PFSK-1 (cell line): Measurements from ENCODE around the gene CMTM6.

Experiments used
- FOXP2 ChIP-seq: optimal IDR thresholded peaks from 2 replicates; pipeline ENCODE3; 2011; ENCODE audit warnings: borderline replicate concordance, control low read depth, inconsistent platforms; ENCODE audit not compliant: insufficient read depth; ENCODE audit errors: extremely low read length, extremely low read depth
- POLR2AphosphoS5 ChIP-seq: IDR thresholded peaks from 2 replicates; pipeline ENCODE4 v1.6.1; 2012; ENCODE audit warnings: low read depth, mild to moderate bottlenecking, control low read depth, low read length, moderate library complexity
- SIN3A ChIP-seq: IDR thresholded peaks from 2 replicates; pipeline ENCODE4 v1.6.1; 2012; ENCODE audit warnings: mild to moderate bottlenecking, low read length, moderate library complexity, borderline replicate concordance; ENCODE audit not compliant: insufficient read depth
- TAF1 ChIP-seq: IDR thresholded peaks from 2 replicates; pipeline ENCODE4 v1.6.1; 2012; ENCODE audit warnings: low read length, control low read depth, borderline replicate concordance; ENCODE audit not compliant: insufficient read depth
- TF ChIP-seq, protein P1 (sequence below), 2 experiments: IDR thresholded peaks; 2 replicates each; pipeline versions ENCODE4 v1.6.1 to v1.8.0; 2011 to 2012; ENCODE audit warnings: low read depth in 2 of 2, low read length in 2 of 2, control low read depth in 1 of 2, inconsistent platforms in 1 of 2, mild to moderate bottlenecking in 1 of 2, moderate library complexity in 1 of 2; ENCODE audit not compliant: insufficient read depth in 1 of 2

CMTM6 gene

DNA sequence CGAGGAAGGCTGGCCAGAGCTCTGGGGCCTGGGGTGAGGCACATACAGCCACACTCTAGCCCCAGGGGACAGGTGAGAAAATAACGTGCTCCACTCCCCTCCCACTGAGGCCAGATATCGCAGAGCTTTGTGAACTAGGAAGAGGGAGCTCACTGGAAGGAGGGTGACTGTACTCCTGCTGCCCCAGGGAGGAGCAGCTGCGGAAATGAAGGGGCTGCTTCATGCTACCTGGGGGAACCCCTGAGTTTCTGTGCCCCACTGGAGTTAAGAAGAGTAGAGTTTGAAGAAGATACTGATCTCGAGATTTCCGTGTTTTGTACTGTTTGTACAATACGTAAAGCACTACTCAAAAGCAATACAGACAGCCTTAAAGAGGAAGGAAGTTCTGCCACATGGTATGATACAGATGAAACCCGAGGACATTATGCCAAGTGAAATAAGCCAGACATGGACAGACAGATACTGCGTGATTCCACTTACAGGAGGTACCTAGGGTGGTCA is 44.6 kb downstream of the CMTM6 start:
- TF ChIP-seq TAF1: no peak
- no peak for TF ChIP-seq FOXP2
- TF ChIP-seq SIN3A: no peak
- TF ChIP-seq POLR2AphosphoS5: no peak
- TF ChIP-seq, protein P1, sequence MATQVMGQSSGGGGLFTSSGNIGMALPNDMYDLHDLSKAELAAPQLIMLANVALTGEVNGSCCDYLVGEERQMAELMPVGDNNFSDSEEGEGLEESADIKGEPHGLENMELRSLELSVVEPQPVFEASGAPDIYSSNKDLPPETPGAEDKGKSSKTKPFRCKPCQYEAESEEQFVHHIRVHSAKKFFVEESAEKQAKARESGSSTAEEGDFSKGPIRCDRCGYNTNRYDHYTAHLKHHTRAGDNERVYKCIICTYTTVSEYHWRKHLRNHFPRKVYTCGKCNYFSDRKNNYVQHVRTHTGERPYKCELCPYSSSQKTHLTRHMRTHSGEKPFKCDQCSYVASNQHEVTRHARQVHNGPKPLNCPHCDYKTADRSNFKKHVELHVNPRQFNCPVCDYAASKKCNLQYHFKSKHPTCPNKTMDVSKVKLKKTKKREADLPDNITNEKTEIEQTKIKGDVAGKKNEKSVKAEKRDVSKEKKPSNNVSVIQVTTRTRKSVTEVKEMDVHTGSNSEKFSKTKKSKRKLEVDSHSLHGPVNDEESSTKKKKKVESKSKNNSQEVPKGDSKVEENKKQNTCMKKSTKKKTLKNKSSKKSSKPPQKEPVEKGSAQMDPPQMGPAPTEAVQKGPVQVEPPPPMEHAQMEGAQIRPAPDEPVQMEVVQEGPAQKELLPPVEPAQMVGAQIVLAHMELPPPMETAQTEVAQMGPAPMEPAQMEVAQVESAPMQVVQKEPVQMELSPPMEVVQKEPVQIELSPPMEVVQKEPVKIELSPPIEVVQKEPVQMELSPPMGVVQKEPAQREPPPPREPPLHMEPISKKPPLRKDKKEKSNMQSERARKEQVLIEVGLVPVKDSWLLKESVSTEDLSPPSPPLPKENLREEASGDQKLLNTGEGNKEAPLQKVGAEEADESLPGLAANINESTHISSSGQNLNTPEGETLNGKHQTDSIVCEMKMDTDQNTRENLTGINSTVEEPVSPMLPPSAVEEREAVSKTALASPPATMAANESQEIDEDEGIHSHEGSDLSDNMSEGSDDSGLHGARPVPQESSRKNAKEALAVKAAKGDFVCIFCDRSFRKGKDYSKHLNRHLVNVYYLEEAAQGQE (IDR thresholded peaks at IDR 0.05; ENCODE audit: insufficient read depth in 1 of 2, low read depth in 2 of 2, low read length in 2 of 2): no peak

DNA sequence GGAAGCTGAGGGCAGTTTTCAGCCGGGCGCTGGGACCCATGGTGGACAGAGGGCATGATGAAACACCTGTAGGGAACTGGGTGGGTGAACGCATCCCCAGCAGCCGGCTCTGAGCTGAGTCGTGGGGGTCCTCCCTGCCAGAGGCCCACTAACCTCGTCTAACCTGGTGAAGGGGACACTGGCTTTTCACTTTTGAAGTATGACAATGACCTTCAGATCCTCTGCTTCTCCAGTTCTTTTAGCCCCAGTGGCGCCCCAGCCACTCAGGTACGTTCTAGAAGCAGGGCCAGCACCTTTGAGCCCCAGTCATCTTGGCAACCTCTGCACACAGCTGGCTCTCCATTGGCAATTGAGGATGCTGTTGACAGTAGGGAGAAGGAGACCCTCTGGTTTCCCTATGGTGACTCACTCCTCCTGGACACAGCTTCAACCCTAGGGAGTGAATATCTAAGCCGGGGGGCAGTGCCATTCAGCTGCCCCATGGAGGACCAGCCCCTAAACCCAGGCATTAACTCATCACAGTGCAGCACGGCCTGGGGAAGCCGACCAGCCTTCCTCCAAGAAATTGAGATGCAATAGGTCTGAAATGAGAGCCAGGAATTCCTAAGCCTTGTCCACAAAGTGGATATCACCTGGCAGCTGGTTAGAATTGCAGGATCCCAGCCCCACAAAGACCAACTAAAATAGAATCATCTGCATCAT is 46.1 kb downstream of the CMTM6 start:
- TF ChIP-seq, protein P1 (IDR thresholded peaks at IDR 0.05; ENCODE audit: insufficient read depth in 1 of 2, low read depth in 2 of 2, low read length in 2 of 2): no peak
- TF ChIP-seq FOXP2 (no peak), POLR2AphosphoS5 (no peak), SIN3A (no peak), TAF1 (no peak)

- TF ChIP-seq POLR2AphosphoS5: no peak
- TF ChIP-seq, protein P1 (IDR thresholded peaks at IDR 0.05; ENCODE audit: insufficient read depth in 1 of 2, low read depth in 2 of 2, low read length in 2 of 2): no peak
- TF ChIP-seq SIN3A: no peak
- no peak for TF ChIP-seq TAF1
- TF ChIP-seq FOXP2: no peak
Measured at GRCh38 chr3:32455609-32456428, 46.8 kb downstream of the CMTM6 start.

DNA sequence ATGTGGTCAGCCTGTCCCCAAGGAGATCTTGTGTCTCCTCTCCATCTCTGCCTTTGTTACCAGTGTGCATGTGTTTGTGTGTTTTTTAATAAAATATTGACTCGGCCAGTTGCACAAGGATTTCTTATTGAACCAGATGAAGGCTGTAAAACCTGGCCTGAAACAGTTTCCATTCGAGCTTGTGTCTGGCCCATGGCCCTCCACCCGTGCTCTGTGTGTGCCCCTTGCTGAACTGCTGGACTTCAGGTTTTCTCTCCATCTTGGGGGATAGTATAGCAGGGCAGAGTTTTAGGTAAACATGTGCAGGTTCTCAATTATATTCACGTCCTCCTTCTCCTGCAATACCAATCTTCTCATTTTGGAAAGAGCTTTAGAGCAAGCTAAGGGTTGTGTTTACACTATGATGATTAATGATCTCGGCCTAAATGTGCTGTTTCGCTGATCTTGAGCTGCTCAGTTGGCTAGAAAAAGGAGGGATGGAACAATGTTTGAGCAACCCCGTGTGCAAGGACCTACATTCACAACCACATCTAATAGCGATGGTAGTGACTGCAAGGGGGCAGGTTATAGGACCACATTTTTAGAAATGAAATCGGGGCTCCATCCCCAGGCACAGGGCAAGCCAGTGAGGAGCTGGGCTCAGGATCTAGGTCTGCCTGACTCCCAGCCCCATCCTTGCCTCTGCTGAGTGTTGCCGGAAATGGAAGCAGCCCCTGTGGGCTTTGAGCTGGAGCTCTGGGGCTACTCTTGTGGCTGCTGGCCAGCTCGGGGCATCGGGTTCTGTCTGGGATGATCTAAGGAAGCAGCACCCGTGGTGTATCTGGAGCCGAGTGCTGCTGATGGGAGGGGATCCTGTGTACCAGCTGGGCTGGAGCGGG is 47.7 kb downstream of the CMTM6 start:
- TF ChIP-seq FOXP2 (no peak), POLR2AphosphoS5 (no peak), SIN3A (no peak), TAF1 (no peak)
- TF ChIP-seq, protein P1 (IDR thresholded peaks at IDR 0.05; ENCODE audit: insufficient read depth in 1 of 2, low read depth in 2 of 2, low read length in 2 of 2): no peak
